HG02885 (cell line): ENCODE data around the gene ARMC6.
"Not testable (repeated sequence)": the region's sequence is repeated elsewhere in the genome, so short reads cannot be mapped to it uniquely, and the experiment has no call there.

ENCODE experiments used
- ATAC-seq: cut with Tn5 transposase; IDR thresholded peaks from one replicate; pipeline ENCODE4 v1.9.1; 2021; ENCODE audit warnings: mild to moderate bottlenecking; ENCODE audit not compliant: unreplicated experiment, poor library complexity

ARMC6 gene

DNA sequence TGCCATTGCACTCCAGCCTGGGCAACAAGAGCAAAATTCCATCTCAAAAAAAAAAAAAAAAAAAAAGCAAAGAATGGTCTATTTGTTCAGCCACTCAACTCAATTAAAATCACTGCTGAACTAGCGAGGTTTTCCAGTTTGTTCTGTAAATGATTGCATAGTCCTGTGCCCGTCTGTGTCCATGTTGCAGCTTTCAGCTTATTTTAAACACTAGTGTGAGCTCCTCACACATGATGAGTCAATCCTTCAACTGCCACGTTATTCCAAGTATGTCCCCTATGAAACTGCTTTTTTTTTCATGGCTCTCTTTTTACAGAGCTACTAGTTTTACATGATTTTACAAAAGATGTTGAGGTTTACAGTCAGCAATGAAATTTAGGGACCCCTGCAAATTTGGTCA, 12.3 kb upstream of the ARMC6 start:
- no peak for ATAC-seq

DNA sequence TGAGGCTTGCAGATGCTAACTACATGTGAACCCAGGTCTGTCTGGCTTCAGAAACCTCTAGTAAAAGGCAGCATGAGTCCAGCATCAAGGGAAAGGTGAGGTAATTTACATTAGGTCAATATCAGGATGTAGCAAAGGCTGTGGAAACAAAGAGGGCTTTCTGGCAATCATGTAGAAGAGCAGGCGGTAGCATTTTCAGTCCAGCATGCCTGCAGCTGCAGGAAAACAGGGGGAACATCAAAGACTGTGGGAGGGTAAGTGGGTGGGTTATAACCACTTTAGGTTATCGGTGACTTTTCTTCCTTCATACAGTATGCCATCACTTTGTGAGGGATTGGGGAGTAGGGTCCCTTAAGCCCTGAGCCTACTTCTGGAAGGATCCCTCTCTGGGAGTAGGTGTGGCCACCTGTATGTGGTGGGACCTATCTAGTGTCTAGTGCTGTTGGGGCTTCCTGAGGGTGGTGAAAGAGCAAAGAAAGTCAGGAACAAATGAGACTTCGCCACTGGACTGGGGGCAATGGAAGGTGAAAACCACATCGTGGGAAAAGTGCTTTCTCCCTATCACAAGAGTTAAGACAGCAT, 10.9 kb upstream of the ARMC6 start:
- ATAC-seq: no peak

DNA sequence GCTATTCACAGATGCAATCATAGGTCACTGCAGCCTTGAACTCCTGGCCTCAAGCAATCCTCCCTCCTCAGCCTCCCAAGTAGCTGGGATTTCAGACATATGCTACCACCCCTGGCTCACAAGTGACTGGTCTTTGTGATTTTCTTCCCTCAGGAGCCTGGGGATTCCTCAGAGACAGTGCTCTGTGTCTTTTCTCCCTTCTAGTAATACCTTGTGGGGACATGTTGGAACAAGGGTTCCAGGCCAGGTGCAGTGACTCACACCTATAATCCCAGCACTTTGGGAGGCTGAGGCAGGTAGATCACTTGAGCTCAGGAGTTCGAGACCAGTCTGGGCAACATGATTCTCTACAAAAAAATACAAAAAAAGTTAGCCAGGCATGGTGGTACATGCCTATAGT, 10.0 kb upstream of the ARMC6 start:
- not testable (repeated sequence) for ATAC-seq

DNA sequence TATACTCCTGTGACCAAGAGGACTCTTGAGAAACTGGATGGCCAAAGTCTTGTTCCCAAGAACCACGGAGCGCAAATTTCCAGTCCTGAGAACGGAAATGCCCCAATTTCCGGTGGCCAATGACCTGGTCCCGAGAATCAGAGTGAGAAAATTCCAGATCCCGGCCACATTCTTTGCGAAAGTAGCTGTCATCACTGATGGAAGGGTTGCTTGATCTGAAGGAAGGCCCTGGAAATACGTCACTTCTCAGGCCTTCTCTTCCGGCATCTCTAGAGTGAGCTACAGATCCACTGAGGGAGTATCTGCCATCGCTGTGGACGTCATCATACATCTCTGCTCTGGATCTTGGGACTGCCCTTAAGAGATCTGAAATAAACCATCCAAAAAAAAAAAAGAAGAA, 7.5 kb upstream of the ARMC6 start:
- no peak for ATAC-seq

DNA sequence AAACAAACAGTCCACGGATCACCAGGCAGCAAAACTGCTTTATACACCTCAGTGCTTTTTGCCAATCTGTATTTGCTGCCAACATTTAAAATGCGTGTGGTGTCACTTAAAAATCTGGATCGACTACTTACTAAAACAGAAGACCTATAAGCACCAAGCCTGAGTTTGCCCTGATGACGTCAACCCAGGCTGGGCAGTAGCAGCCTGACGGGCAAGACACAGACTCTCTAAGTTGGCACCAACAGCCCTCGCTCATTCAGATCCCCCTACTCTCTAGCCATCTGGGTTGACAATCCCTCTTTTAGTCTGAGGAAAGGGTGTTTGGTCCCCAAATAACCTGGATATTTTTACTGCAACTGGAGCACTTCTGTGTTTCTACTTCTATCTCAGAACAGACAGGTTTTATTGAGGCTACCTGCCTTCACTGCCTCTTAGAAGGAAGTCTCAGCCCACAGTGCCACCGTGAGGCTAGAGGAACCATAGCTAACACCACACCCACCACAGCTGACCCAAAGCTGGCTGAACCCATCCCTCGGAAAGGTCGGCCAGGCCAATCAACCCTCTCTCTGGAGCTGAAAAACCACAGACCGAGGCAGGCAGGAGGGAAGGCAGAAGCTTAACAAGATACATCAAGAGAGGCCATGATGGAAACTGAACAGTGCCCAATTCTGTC, 7.0 kb upstream of the ARMC6 start:
- ATAC-seq: no peak

DNA sequence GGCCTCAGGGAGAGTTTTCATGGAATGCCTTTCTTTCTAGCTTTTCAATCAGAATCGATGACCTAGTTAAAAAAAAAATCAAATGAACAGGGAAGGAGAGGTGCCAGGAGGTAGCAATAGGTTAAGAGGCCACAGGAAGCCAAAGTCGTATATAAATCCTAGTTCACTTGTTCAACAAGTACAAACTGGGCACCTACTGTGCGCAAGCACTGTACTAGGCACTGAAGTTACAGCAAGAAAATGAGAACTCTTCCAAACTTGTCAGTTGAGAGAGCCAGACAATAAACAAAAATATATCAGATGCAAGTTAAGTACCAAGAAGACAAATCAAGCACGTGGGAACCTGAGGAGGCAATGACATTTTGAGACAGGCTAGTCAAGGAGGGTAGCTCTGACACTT, 6.2 kb upstream of the ARMC6 start:
- no peak for ATAC-seq

DNA sequence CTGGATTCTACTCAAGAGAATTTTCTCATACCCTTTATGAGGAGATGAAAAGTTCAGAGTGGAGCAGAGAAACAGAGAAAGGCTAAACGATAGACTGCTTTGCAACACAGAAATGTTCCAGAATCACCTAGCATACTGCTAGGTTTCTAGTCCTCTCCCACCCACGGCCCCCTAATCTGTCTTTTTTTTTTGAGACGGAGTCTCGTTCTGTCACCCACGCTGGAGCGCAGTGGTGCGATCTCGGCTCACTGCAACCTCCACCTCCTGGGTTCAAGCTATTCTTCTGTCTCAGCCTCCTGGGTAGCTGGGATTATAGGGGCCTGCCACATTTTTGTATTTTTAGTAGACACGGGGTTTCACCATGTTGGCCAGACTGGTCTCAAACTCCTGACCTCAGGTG, 4.9 kb upstream of the ARMC6 start:
- no peak for ATAC-seq

DNA sequence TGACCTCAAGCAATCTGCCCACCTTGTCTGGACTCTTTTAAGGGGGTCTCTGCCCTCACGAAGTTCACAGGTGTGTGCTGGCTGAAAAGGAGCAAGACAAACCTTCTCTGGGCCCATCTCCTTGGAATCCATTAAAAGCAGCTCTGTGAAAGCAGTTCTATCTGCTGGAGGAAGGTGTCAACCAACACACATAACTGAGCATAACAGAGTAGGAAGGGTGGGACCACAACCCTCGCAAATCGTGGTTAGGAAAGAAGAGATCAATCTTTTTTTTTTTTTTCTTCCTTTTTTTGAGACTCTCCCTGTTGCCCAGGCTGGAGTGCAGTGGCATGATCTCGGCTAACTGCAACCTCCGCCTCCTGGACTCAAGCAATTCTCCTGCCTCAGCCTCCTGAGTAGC, 1.5 kb upstream of the ARMC6 start:
- no peak for ATAC-seq

DNA sequence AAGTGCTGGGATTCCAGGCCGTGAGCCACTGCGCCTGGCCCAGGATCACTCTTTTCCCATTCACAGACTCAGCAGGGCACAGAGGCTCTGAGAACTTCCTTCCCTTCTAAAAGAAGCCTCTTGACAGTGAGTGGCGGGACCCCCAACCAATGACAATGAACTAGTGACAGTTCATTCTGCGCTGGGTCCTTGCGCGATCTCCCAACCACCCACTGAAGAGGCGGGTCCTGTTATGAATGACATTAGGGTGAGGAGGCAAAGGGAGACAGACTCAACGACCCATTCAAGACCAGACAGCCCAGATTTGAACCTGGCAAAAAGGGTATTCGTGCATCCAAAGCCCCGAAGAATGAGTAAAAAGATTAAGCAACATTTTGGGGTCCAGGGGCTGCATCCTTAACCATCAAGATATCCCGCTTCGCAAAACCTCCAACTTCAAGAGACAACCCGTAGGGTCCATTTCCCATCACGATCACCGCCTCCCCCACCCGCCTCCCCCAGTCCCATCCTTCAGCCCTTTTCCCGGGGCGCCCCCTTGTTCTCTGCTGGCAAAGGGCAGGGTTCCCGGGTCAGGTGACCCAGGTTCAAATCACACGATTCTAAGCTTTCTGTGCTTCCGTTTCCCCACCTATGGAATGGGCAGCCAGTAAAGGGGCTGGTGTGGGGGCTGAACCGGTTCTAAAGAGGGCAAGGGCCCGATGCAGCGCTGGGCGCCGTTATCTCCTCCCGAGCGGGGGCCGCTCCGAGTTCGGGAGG, 805 bp upstream of the ARMC6 start:
- peak; percentile 14 for ATAC-seq

DNA sequence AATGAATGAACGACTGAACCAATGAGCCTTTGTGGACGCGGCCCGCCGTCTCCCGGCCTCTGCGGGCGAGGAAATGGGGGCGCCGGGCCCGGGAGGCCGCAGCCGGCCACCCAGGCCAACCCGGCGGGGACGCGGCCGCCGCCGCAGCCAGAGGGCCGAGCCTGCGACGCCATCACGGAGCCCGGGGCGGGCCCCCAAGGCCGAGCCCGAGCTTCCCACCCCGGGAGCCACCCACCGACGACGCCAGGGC, 302 bp upstream of the ARMC6 start:
- ATAC-seq: no peak

DNA sequence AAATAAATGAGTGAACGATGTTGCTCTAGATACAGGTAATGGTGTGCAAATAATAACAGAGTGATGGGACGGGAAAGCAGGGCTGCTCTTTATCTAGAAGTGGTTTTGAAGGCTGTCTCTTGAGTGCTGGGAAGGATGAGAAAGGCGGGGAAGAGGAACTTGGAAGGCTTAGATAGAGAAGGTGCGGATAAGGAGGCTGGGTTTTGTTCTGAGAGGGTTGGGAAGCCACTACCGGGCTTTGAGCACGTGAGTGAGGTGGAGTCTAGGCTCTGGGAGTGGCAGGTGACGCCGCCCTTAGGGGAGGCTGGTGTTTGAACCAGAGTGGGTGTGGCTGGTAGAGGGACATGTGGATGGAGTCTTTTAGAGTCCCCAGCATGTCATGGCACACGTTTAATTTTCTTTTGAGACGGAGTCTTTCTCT, 811 bp downstream of the ARMC6 start:
- peak; percentile 47 for ATAC-seq

DNA sequence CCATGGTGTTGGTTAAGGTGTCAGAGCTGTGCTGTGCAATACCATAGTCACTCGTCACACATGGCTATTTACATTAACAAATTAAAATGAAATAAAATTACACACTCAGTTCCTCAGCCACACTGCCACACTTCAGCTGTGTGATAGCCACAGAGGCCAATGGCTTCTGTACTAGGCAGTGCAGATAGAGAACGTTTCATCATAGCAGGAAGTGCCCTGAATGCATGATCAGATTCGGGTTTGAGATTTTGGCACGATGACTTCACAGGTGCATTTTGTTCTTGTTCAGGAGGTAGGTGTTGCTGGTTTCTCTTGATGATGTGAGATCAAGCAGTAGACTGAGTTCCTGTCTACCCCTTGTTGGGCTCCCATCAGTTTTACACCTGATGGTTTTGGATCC, 6.5 kb downstream of the ARMC6 start:
- ATAC-seq: no peak

DNA sequence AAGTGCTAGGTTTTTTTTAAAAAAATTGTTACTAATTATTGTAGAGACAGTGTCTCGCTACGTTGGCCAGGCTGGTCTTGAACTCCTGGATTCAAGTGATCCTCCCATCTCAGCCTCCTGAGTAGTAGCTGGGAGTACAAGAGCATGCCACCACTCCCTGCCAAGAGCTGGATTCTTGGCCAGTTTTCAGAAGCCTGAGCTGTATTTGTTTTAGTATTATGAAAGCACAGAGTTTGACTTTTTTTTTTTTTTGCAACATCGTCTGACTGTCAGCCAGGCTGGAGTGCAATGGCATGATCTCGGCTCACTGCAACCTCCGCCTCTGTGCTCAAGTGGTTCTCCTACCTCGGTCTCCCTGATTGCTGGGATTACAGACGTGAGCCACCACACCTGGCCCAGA, 7.0 kb downstream of the ARMC6 start:
- no peak for ATAC-seq

DNA sequence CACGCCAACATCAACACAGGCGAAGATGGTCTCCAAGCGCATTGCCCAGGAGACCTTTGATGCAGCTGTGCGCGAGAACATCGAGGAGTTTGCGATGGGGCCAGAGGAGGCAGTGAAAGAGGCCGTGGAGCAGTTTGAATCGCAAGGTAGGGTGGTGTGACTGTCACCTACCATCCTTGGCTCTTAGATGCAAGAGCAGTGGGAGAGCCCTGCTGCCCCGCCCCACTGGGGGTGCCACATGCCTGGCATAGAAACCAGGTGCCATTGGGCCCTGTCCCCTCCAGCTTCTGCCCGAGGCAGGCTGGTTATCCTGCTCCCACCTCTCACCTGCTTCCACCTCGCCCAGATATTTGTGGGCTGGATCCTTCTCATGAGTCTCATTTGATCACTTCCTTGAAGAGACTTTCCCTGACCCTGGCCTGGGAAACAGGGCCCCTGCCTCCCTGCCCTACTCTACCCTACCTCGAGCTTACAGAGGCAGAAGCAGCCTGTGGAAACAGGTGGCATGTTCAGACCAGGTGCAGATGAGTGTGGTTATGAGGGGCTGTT, 9.4 kb downstream of the ARMC6 start:
- no peak for ATAC-seq

DNA sequence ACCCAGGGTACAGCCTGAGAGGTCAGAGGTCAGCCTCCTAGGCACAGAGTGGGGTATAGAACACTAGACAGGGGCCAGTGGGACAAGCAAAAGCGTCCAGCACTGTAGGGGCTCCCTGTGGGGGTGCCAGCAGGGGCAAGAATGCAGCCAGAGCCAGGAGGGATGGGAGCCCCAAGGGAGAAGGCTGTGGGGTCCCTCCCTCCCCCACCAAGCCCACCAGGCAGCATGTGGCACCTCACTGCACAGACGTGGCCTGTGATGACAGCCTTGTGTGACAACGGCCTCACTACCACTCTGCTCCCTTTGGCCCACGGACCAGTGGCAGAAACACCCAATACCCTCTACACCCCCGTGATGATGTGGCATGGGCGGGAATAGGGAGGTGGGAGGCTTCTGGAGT, 10.1 kb downstream of the ARMC6 start:
- ATAC-seq: no peak

DNA sequence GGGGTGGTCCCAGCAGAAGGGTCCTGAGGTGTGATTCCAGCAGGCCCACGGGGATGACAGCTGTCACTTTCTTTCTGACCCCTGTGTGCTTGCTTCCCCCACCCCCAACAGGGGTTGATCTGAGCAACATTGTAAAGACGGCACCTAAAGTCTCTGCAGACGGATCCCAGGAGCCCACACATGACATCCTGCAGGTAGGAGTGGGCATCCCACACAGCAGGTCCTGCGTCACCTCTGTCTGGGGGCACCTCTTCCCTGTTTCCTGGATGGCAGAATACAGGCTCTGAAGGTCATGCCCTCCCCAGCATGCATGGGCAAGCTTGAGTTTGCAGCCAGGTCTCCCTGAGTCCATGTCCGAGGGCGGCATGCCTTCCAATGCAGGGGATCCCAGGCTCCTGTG, 10.5 kb downstream of the ARMC6 start:
- ATAC-seq: no peak

DNA sequence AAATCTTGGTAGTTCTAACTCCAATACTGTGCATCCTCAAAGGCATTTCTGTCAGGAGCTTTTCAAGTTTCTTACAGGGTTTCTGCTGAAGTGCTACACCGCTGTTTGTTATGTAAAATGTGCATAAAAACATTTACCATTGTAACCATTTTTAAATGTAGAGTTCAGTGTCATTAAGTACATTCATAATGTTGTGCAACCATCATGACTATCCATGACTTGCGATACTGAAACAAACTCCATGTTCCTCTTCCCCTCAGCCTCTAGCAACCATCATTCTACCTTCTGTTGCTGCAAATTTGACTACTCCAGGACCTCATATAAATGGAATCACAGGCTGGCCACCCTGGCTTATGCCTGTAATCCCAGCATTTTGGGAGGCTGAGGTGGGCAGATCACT, 16.0 kb downstream of the ARMC6 start:
- no peak for ATAC-seq

DNA sequence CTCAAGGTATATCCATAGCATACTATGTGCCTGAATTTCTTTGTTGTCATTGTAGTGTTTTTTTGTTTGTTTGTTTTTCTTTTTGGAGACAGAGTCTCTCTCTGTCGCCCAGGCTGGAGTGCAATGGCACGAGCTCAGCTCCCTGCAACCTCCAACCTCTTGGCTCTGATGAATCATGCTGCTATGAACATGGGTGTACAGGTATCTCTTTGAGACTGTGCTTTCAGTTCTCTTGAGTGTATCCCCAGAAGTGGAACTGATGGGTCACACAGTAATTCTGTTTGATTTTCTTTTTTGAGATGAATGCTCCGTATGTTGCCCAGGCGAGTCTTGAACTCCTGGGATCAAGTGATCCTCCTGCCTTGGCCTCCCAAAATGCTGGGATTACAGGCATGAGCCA, 16.7 kb downstream of the ARMC6 start:
- ATAC-seq: no peak

DNA sequence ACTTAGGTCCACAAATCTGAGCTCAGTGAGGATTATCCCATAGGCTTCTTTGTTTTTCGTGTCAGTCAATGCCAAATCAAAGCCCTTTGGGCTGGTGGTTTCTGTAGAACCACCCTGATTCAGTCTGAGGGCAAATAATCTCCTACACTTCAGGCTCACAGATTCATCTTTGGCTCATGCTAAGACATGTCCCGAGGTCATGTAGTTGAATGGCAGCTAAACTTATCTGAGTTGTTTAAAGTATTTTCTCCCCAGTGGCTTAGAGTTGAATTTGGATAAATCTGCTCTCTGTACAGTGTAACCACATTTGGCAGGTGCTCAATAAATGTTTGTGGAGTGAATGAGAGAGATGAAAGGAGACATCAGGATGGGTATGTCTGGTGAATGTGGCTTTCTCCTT, 17.3 kb downstream of the ARMC6 start:
- ATAC-seq: no peak

DNA sequence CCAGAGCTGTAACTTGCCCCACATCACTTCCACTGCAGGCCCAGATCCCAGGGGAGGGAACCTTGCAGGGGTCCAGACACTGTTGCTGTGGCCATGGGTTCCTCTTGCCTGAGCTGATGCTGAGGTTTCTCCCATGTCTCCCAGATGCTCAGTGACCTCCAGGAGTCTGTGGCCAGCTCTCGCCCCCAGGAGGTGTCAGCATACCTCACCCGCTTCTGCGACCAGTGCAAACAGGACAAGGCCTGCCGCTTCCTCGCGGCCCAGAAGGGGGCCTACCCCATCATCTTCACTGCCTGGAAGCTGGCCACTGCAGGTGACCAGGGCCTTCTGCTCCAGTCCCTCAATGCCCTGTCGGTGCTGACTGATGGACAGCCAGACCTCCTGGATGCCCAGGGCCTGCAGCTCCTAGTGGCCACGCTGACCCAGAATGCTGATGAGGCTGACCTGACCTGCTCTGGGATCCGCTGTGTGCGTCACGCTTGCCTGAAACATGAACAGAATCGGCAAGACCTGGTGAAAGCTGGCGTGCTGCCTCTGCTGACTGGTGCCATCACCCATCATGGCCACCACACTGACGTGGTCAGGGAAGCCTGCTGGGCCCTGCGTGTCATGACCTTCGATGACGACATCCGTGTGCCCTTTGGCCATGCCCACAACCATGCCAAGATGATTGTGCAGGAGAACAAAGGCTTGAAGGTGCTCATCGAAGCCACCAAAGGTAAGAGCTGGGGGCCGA, 18.2 kb downstream of the ARMC6 start:
- ATAC-seq: no peak

DNA sequence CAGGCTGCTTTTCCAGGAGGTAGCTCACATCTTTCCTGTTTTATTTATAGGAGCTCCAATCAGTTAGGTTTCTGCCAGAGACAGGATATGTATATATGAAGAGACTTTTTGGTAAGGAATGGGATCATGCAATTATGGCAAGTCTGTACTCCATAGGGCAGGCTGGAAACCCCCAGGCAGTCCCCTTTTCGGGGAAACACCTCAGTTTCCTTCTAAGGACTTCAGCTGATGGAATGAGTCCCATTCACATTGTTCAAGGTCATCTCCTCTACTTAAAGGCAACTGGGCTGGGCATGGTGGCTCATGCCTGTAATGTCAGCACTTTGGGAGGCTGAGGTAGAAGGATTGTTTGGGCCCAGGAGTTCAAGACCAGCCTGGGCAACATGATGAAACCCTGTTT, 19.5 kb downstream of the ARMC6 start:
- ATAC-seq: no peak
